AG20443 (cell line): ENCODE measurements around the gene CPSF4L.
"Not testable (repeated sequence)": the region's sequence is repeated elsewhere in the genome, so short reads cannot be mapped to it uniquely, and the experiment has no call there.

Experiments used
- DNase-seq: peaks from one replicate; pipeline ENCODE4 v3.0.0; 2012; ENCODE audit warnings: low spot score, mixed read lengths

CPSF4L gene

GRCh38 chr17:73268582-73269328, 7.1 kb upstream of the CPSF4L start:
- no peak for DNase-seq

GRCh38 chr17:73267648-73268537, 6.2 kb upstream of the CPSF4L start:
- no peak for DNase-seq

GRCh38 chr17:73266796-73267195, 5.1 kb upstream of the CPSF4L start:
- no peak for DNase-seq

DNA sequence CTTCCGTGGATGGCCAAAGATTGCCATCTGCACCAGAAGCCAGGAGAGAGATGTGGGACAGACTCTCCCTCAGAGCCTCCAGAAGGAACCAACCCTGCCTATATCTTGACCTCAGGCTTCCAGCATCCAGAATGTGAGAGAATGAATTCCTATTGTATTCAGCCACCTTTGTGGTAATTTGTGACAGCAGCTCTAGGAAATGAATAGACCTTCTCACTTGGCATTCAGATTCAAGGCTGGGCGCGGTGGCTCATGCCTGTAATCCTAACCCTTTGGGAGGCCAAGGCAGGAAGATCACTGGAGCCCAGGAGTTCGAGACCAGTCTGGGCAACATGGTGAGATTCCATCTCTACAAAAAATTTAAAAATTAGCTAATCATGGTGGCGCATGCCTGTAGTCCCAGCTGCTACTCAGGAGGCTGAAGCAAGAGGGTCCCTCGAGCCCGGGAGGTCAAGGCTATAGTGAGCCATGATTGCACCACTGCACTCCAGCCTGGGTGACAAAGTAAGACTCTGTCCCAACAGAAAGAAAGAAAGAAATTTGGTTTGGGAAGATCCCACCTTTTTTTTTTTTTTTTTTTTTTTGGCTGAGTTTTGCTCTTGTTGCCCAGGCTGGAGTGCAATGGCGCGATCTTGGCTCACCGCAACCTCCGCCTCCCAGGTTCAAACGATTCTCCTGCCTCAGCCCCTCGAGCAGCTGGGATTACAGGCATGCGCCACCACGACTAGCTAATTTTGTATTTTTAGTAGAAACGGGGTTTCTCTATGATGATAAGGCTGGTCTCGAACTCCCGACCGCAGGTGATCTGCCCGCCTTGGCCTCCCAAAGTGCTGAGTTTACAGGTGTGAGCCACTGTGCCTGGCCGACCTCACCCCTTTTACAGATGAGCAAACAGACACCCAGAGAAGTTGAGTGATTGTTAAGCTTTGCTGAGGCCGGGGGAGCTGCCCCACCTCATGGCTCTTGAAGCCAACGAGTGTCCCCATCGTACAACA, 4.3 kb upstream of the CPSF4L start:
- no peak for DNase-seq

DNA sequence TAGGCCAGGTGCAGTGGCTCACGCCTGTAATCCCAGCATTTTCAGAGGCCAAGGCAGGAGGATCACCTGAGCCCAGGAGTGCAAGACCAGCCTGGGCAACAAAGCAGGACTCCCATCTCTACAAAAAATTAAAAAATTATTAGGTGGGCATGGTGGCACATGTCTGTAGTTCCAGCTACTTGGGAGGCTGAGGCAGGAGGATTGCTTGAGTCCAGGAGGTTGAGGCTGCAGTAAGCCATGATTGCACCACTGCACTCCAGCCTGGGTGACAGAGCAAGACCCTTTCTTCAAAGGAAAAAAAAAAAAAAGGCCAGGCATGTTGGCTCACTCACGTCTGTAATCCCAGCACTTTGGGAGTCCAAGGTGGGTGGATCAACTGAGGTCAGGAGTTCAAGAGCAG, 2.8 kb upstream of the CPSF4L start:
- not testable (repeated sequence) for DNase-seq

GRCh38 chr17:73262676-73263642, 1.3 kb upstream of the CPSF4L start:
- no peak for DNase-seq

DNA sequence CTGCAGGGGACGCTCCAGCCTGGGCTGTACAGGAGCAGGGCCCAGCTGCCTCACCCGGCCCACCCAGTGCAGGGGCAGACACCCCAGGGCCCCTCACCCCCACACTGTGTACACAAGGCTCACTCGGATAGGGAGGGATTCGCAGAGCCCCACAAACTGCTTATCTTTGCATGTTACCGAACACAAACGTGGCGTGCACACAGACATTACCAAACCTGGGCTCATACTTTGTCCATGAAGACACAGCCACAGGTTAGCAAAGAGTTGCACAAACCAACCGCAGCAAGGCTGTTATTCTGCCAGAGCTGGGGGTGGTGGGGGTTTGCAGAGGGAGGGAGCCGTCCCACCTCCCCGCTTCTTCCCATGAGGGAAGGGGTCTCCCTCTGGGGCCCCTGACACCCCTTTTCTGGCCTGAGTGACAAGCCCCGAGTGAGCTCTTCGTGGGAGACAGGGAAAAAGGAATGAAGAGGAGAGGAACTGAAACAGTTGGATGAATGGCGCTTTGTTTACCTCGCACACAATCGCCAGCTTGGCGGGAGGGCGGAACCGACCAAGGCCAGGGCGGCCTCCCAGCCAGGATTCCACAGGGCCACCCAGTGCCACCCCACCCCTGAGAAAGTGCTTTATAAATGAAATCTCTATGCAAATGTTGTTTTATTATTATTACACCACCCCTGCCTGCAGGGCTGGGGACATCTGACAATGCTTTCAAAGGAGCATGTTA, 434 bp upstream of the CPSF4L start:
- DNase-seq: no peak

DNA sequence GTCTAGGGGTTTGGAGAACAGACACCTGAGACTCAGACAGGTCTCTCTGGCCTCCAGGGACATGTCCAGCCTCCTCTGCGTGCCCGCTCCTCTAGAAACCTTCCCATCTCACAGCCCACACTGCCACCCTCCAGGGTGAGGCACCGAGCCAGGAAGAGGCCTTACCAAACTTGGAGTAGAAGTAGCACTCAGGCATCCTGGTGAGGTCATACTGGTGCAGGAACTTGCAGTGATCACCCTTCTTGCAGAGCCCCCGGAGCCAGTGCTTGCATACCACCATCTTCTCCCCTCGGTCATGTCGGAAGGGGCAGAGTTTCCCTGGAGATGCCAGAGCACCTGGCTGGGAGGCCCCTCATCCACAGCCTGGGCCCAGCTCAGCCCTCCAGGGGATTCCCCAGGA, 4.2 kb downstream of the CPSF4L start:
- DNase-seq: no peak

DNA sequence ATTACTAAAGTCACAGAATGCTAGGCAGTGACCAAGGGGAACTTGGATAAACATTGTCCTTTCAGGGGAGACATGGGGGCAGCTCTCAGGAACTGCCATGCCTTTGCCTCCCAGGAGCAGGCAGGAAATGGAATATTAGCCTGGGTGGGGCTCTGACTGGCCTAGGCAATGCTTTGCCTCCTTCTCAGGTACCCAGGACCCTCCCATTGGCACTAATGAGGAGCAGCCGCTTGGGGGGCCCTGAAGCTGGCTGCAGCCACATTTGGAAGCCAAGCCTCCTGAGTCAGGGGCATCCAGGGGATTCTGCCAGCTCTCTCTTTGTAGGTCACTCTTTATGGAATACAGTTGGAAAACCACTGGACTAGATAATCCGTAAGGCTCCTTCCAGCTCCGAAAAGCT, 5.5 kb downstream of the CPSF4L start:
- DNase-seq: no peak

GRCh38 chr17:73255671-73256181, 6.0 kb downstream of the CPSF4L start:
- DNase-seq: peak; percentile 78

DNA sequence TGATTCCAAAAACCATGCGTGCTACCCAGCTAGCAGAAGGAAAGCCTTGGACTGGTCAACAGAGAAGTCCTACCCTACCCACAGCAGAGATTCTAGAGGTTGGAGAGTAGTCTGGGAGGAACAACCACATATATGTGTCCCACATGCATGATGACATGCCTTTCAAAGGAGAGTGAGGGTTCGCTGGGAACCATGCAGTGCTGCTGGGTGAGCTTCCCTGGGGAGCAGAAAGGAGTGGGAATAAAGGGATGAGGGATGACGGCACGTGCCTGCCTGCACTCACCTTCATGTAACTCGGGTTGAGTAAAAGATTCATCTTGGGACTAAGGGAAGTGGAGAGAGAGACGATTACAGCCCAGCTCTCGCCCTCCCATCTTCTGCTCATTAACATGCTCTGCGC, 9.8 kb downstream of the CPSF4L start:
- no peak for DNase-seq

DNA sequence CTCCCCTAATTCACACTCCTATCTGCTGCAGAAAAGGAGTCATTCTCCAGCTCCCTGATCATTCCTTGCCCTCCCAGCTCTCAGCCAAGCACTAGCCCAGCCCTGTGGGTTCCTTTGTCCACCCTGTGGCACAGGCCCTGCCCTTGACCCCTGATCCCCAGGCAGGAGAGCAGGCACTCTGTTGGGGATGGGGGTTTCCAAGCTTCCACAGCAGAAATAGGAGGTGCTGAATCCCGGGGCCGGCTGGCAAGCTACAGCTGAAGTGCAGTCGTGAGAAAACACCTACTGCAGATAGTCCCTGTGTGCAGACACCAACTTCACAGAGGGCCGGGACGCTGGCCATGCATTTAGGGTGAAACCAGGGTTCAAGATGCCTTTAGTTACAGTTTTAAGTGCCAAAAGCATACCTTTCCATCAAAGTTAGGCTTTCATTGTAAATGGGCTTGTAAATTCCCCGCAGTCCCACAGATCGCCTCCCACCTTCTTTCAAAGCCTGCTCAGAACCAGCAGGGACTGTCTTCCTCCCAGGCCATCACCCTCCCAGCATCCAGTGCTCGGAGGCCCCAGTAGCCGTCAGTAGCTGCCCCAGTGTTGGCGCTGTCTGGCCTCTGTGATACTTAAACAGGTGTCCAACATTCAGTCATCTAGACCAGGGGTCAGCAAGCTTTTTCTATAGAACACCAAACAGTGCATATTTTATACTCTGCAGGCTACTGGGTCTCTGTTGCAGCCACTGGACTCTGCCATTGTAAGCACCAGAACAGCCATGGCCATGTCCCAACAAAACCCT, 10.6 kb downstream of the CPSF4L start:
- no peak for DNase-seq

GRCh38 chr17:73249700-73250099, 12.0 kb downstream of the CPSF4L start:
- DNase-seq: no peak

DNA sequence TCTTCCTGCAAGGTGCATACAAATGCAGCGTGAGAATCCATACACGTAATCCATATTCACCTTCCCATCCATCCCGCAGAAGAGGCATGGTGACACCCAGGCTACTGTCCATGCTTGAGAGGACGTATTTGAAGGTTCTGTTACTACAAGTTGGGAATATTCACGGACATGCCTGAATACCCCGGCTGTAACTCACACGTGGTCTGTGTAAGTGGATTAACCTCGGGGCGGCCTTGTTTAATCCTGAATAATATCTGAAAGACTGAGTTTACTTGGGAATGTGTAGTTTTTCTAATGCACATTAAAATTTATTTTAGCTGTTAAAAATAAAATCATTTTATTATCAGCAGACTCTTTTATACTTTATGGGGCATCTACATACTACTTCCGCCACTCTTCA, 13.1 kb downstream of the CPSF4L start:
- DNase-seq: no peak

- no peak for DNase-seq
Measured at GRCh38 chr17:73247726-73248125, 14.0 kb downstream of the CPSF4L start.

GRCh38 chr17:73240561-73240960, 21.1 kb downstream of the CPSF4L start:
- DNase-seq: no peak

GRCh38 chr17:73237714-73238113, 24.0 kb downstream of the CPSF4L start:
- no peak for DNase-seq

GRCh38 chr17:73234736-73235135, 26.9 kb downstream of the CPSF4L start:
- no peak for DNase-seq
